Frontal cortex (tissue), 4 donors: ENCODE data around the gene RETNLB. TPM values are rescaled to one million over a fixed set of nuclear protein-coding genes. Genes with fewer than 3 reads are reported as not detected.

Experiments
- DNase-seq, 2 donors: peaks; one replicate each; pipeline ENCODE4 v3.0.0; 2012; ENCODE audit warnings: low spot score in 2 of 2
- FAIRE-seq: peaks from 2 replicates; lab custom pipeline; 2012; peaks lifted over from hg19 to GRCh38; lab: Jason Lieb, UNC
- total RNA-seq: library from RNA; depleted of rRNA; stranded (reverse); fragments of >200 nt; gene quantifications from one replicate; pipeline ENCODE4 v1.2.3, GENCODE V29; 2014
- donor health status: control.
- donor health status: control.
- donor health status: control.

RETNLB gene
- total RNA-seq = not detected

- FAIRE-seq (no peak), DNase-seq (no peak)
These were observed at the start of gene RETNLB for GRCh38 chr3:108757404-108757982. Gene RETNLB (minus strand): TSS chr3:108757410. CDS start chr3:108757185, 225 bp downstream.

- DNase-seq (no peak), FAIRE-seq (no peak)
These were observed 49.1 kb upstream of the RETNLB start for GRCh38 chr3:108806316-108806715.

GRCh38 chr3:108804966-108805365, 47.8 kb upstream of the RETNLB start:
- no peak for DNase-seq
- no peak for FAIRE-seq

- DNase-seq = no peak
- no peak for FAIRE-seq
These were observed 47.2 kb upstream of the RETNLB start for GRCh38 chr3:108804437-108804836.

GRCh38 chr3:108791473-108791872, 34.3 kb upstream of the RETNLB start:
- no peak for DNase-seq
- FAIRE-seq = no peak

- DNase-seq (no peak), FAIRE-seq (no peak)
These were observed 23.0 kb upstream of the RETNLB start for GRCh38 chr3:108780235-108780634.

GRCh38 chr3:108779496-108779895, 22.3 kb upstream of the RETNLB start:
- DNase-seq = no peak
- FAIRE-seq = no peak

GRCh38 chr3:108775649-108776048, 18.4 kb upstream of the RETNLB start:
- FAIRE-seq (no peak), DNase-seq (no peak)

- no peak for FAIRE-seq
- no peak for DNase-seq
These were observed 10.0 kb upstream of the RETNLB start for GRCh38 chr3:108767253-108767652.

- no peak for DNase-seq
- FAIRE-seq = no peak
These were observed 1.5 kb downstream of the RETNLB start for GRCh38 chr3:108755686-108756085.

- FAIRE-seq (no peak), DNase-seq (no peak)
These were observed 12.4 kb downstream of the RETNLB start for GRCh38 chr3:108744762-108745161.

GRCh38 chr3:108742929-108743328, 14.3 kb downstream of the RETNLB start:
- no peak for FAIRE-seq
- DNase-seq = no peak

- no peak for FAIRE-seq
- no peak for DNase-seq
These were observed 20.4 kb downstream of the RETNLB start for GRCh38 chr3:108736821-108737220.

- DNase-seq = no peak
- no peak for FAIRE-seq
These were observed 28.3 kb downstream of the RETNLB start for GRCh38 chr3:108728934-108729333.

- DNase-seq (no peak), FAIRE-seq (no peak)
These were observed 29.1 kb downstream of the RETNLB start for GRCh38 chr3:108728105-108728504.

- DNase-seq (no peak), FAIRE-seq (no peak)
These were observed 33.1 kb downstream of the RETNLB start for GRCh38 chr3:108724101-108724500.

GRCh38 chr3:108722724-108723123, 34.5 kb downstream of the RETNLB start:
- no peak for FAIRE-seq
- no peak for DNase-seq

GRCh38 chr3:108719178-108719806, 37.9 kb downstream of the RETNLB start:
- FAIRE-seq = no peak
- no peak for DNase-seq

GRCh38 chr3:108718454-108718853, 38.8 kb downstream of the RETNLB start:
- DNase-seq = no peak
- no peak for FAIRE-seq

GRCh38 chr3:108713816-108714215, 43.4 kb downstream of the RETNLB start:
- no peak for FAIRE-seq
- no peak for DNase-seq

- no peak for FAIRE-seq
- no peak for DNase-seq
These were observed 44.1 kb downstream of the RETNLB start for GRCh38 chr3:108713009-108713516.
